Islet precursor cell (in vitro differentiated cells): Measurements from ENCODE around the gene PASK.
"Not testable (repeated sequence)": the region's sequence is repeated elsewhere in the genome, so short reads cannot be mapped to it uniquely, and the experiment has no call there.

Source experiments
- DNase-seq: peaks from one replicate; pipeline ENCODE4 v3.0.0-alpha.2; 2018

The PASK gene

GRCh38 chr2:241123816-241124536 is 25.3 kb downstream of the PASK start:
- no peak for DNase-seq

- peak; percentile 29 for DNase-seq
Measured at GRCh38 chr2:241122376-241123002, 26.8 kb downstream of the PASK start.

GRCh38 chr2:241121008-241121407 is 28.3 kb downstream of the PASK start:
- DNase-seq: no peak

DNA sequence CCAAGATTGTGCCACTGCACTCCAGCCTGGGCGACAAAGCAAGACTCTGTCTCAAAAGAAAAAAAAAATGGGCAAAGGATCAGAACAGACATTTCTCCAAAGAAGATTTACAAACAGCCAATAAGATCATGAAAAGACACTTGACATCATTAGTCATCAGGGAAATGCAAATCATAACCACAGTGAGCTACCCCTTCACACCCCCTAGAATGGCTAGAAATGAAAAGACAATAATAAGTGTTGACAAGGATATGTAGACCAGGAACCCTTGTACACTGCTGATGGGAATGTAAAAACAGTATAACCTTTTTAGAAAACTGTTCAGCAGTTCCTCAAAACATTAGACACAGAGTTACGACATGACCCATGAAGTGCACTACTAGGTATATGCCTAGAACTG is 28.8 kb downstream of the PASK start:
- no peak for DNase-seq

GRCh38 chr2:241118737-241119505 is 30.4 kb downstream of the PASK start:
- peak; percentile 35 for DNase-seq

- DNase-seq: peak; percentile 42
Measured at GRCh38 chr2:241116606-241117560, 32.4 kb downstream of the PASK start.

DNA sequence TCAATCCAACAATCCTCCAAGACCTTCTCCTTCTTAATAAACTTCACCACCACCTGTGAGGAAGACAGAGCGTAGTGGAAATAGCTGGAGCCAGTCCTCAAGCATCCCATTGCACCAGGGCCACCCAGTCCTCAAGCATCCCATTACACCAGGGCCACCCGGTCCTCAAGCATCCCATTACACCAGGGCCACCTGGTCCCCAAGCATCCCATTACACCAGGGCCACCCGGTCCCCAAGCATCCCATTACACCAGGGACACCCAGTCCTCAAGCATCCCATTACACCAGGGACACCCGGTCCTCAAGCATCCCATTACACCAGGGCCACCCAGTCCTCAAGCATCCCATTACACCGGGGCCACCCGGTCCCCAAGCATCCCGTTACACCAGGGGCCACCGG is 33.9 kb downstream of the PASK start:
- no peak for DNase-seq

DNA sequence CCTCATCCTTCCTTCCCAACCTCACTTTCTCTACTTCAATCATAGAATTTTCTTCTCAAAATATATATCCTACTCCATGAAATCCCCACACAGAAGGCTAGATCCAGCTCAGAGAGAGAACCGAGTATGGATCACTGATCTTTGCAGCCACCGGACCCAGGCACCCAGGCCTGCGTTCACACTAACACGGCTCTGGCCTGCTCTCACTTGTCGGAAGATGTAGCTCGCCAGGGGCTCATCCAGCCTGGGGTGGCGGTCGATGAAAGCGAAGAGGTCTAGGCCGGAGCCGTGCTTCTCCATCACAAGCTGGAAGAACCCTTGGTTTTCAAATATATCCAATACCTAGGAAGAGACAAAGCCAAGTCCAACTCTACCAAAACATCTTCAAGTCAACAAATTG is 34.4 kb downstream of the PASK start:
- DNase-seq: peak; percentile 21

DNA sequence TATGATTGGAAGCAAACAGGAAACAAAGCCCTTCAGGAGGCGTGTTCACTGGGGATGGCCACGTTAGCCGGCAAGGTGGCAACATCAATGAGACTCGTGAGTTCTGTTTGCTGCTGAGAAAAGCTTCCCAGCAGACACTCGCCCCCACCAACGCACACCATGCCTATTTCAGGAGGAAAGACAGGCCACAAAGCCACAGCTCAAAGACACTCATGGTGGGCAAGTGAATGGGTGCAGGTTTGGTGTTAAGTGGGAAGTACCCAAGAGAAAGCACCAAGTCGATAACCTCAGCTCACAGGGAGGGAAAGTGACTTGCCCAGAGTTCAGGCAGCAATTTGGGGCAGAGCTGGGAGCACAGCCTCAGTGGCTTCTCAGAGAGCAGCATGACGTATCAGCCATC is 36.7 kb downstream of the PASK start:
- DNase-seq: peak; percentile 38

- no peak for DNase-seq
Measured at GRCh38 chr2:241112046-241112445, 37.2 kb downstream of the PASK start.

DNA sequence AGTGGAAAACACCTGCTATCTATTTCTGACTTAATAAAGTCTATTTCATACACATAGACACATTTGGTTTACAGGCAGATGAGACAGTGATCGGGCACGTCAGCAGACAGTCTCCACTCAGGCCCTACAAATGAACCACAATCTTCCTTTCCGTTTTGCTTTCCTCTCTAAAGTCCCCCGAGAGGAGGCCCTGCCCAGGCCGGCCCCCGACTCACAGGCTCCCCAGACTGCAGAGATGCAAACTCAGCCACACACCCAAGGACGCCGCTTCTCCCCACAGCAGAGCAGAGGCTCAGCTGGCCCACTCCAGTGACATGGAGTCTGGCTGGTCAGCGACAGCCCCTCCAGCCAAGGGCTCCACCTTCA is 37.8 kb downstream of the PASK start:
- DNase-seq: no peak

- DNase-seq: no peak
Measured at GRCh38 chr2:241110607-241111439, 38.4 kb downstream of the PASK start.

DNA sequence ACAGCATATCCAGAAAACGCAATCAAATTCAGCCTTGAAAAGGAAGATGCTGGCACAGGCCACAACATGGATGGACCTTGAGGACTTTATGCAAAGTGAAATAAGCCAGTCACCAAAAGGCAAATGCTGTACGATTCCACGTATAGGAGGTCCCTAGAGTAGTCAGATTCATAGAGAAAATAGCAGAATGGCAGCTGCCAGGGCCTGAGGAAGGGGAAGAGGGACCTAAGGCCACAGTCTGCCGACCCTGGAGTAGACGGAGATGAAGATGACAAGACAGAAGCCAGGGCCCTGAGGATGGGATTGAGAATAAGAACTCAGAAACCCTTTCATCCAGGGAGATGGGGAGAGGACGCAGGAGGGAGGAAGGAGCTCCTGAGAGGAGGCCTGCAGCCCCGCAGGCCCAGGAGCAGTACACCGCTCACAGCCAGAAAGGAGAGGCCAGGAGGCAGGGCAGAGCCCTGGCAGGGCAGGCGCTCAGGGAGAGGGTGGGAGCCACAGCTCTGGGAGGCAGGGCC is 39.1 kb downstream of the PASK start:
- no peak for DNase-seq

DNA sequence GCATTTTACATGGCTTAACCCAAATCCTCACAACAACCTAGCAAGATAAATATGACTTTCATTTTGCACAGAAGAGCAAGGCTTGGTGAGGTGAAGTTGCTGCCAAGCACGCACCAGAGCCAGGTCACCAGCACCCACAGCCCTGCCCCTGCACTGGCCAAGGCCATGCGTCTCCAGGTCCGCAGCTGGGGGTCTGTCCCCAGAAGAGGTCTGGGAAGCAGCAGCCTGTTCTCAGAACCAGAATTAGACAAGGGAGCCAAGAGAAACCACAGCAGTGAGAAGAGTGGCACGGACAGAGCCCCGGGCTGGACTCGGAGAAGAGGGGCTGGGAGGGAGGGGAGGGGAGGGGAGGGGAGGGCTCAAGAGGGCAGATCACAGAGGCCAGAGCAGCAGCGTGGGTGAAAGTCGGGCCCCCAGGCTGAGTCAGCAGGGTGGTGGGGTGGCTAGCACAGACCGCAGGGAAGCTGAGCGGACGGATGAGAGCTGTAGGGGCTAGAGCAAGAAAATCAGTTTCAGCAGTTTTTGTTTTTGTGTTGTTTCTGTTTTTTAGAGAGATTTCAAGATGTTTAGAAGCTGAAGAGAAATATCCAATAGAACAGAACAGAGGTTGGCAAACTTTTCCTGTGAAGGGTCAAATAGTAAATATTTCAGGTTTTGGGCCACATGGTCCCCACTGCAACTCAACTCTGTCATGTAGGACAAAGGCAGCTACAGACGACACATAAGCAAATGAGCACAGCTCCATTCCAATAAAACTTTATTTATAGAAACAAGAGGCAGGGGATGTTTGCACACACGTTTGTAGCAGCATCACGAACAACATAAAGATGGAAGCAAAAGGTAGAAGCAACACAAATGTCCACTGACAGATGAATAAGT is 39.8 kb downstream of the PASK start:
- DNase-seq: no peak

DNA sequence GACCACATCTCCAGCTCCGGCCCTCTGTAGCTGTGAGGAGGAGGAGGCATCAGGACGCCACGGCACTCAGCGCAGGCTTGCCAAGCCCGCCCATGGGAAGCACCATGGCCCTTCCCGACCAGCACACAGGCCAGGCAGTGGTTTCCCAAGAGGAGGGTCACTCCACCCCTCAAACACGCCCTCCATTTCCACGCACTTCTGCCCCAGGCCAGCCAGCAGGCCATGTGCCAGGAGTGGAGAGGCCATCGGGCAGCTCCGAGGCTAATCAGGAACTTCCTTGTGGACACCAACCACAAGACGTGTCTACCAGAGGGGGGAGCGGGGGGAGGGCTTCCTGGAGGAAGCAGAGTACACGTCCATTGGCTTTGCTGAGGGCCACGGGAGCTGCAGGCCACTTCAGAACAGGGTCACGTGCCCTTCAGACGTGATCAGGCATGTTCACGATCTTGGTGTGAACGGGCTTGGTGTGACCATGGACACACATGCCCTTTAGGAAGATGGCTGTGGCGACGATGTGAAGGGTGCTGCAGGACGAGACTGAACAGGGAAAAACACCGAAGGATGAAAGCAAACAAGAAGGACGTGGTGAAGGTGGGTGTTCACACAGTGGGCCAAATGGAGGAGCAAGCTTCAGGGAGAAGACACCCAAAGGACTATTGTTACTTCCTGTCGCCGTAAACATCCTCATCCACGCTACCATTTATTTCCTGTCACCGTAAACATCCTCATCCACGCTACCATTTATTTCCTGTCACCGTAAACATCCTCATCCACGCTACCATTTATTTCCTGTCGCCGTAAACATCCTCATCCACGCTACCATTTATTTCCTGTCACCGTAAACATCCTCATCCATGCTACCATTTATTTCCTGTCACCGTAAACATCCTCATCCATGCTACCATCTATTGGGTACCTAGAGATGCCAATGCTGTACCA is 40.7 kb downstream of the PASK start:
- DNase-seq: no peak

DNA sequence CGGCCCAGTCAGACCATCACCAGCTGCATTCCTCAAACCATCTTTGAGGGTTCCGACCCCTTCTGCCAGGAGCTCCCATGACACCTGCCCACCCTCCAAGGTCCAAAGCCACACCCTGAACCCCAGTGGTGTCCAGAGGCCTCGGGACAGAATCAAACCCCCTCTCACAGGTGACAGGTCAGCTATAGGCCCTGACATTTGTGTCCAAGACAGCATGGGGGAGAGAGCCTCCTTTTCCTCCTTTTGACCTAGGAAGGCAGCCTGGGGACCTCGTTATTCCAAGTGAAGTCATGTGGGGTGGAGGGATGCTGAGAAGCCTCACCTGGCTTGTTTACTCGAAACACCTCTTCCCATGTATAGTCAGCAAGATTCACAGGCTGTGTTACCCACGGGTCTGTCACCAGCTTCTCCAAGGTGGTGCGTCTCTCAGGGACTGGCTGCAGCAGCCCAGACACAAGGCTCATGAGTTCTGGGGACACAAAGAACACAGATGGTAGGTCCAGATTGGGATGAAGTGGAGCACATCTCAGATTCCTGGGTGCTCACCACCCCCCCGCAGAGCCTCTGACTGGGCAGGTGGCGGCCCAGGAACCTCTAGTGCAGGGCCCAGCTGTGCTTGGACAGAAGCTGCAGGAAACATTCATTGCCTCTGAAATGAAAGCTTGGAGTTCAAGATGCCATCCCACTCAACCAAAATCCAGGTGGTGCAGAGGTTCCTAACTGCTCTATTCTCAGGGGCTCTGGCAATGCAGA is 42.1 kb downstream of the PASK start:
- DNase-seq: no peak

DNA sequence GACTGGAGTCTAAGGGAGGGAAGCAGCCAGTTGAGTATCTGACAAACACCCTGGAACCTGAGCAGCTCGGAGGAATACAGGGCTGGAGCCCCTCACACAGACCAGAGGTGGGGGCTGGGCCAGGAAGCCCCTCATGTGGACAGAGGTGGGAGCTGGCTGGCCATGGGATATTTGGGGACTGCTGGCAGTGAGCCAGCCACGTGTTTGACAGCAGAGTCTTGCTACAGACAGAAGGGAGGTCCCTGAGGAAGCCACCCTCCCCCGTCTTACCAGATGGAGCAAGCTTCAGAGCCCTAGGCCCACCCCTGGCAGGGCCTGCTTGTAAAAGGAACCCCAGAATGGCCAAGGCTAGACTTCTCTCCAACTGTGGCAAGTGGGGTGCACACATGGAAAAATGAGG is 43.6 kb downstream of the PASK start:
- DNase-seq: peak; percentile 35

- DNase-seq: not testable (repeated sequence)
Measured at GRCh38 chr2:241104611-241105010, 44.7 kb downstream of the PASK start.

DNA sequence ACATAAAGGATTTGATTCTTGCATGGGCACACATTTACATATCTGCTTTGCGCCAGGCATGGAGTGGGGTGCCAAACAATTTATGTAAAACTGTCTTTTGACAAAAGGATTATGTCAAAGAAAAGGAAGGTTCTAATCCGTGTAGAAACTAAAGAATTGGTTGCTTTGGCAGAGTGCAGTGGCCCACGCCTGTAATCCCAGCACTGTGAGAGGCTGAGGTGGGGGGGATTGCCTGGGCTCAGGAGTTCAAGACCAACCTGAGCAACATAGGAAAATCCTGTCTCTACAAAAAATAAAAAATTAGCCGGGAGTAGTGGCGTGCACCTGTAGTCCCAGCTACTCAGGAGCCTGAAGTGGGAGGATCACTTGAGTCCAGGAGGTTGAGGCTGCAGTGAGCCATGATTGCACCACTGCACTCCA is 46.1 kb downstream of the PASK start:
- DNase-seq: peak; percentile 14
